ENCODE measurements around the gene EPAS1. TPM values are rescaled to one million over a fixed set of nuclear protein-coding genes. Genes with fewer than 3 reads are reported as not detected.

Gene EPAS1
- total RNA-seq, 1 donor from 2014 or later, result 109 TPM

DNA sequence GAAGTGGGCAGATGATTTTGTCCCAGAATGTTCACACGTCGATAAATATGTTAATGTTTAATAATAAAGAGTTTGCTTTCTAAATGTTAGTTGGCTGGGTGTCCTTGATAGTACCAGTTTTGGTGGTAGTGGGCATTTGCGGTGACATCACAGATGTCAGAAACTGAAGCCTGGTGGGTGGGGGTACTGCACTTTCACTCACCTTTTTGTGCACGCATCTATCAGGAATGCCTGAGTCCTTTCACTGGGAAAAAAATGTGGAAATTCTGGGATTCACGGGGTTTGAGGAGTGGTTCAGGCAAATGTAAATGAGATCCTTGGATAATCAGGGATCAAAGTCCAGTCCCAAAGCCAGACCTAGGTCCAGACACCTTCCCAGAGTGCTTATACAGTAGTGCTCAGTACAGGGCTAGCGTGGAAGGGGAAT is 3.2 kb downstream of the EPAS1 start:
- DNase-seq (ENCODE audit: low read depth in 2 of 2), result no peak

DNA sequence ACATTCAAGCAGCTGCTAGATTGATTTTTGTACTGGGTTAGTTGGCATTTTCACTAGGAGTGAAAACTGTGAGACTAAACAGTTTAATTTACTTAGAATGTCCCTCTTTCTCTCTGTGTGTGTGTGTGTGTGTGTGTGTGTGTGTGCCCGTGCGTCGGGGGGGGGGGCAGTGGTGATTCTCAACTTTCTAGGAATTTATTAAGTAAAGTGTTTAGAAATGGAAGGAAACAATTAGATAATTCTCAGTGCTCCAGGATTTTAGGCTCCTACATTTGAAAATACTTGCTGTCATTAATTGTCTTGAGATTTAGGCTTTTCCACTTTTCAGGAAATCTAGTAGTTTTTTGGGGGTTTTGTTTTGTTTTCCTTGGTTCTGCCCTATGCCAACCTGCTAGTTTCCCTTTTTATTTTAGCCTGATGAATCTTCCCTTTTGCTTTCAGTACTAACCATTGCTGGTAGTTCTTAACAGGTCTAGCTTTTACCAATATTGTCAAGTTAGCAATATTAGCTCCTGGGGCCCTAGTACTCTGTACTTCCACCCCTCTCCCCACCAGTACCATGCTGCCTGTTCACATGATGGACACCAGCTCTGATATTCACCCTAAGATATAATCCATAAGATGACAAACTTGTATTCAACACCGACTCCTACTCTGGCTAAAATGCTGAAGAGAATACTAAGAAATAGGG is 4.9 kb downstream of the EPAS1 start:
- no peak for DNase-seq (ENCODE audit: low read depth in 2 of 2)

DNA sequence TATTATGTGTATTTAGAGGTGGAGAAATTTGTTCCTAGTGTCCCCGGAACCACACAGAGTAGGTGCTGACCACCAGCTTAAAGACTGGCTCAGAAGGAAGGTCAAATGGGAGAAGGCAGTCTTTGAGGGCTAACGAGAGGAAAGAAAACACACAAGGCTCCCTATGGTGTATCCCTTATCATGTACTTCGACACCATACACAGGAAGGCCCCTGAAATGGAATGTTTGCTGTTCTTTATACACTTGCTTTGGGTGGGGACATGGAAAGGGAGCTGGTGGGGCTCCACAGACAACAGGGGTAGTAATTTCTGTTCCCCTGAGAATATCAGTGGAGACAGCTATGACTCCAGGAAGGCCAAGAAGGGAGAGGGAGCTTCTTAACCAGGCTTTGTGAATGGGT is 6.0 kb downstream of the EPAS1 start:
- DNase-seq (ENCODE audit: low read depth in 2 of 2), result no peak

DNA sequence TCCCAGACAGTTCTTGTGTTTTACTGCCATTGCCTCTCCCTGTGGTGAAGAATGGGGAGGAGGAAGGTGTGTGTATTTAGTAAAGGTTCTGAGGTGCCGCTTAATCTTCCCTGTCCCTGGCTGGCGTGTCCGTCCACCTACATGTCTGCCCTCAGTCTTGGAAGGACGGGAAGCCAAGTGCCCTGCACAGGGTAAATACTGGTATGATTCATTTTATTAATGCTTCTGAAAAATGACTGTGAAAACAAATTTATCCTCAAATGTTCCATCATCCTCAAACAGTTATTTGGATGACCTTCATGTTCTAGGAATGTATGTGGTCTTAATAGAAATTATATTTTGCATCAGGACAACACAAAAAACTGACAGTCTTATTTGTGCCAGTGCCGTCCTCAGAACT is 6.6 kb downstream of the EPAS1 start:
- no peak for DNase-seq (ENCODE audit: low read depth in 2 of 2)

DNA sequence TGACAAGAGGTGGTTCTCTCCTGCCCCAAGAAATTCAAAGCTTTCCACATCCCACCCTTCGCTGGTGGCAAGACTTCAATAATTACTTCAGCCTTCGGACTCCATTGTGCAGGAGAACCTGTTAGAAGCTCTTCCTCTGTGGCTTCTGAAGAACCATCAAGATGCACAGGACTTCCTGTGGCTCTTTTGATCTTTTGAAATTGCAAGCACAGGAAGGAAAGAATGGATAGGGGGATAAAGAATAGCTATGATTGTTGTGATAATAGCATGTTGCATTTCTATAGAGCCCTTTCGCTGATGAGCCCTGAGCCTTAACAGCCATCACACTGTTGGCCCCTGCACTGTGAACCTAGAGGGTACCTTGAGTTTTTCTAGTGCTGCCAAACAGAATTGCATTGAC is 7.4 kb downstream of the EPAS1 start:
- DNase-seq (ENCODE audit: low read depth in 2 of 2), result no peak

DNA sequence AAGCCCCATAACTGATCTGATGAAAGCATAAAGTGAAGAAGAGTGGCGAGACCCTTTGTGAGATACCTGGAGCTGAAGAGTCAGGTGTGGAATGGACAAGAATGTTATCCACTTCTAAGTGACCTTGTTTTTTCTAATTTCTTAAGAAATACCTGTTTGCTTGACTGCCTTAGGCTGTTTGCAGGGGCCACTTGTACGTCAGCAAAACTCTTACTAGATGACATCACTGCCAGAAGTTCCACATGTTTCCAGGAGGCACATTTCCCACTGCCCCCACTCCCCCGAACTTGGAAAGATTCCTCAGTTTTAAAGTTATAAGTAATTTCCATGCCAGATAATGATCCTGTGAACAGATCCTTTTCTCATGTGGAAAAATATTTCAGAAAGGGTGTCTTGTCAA is 8.0 kb downstream of the EPAS1 start:
- DNase-seq (ENCODE audit: low read depth in 2 of 2), result no peak

DNA sequence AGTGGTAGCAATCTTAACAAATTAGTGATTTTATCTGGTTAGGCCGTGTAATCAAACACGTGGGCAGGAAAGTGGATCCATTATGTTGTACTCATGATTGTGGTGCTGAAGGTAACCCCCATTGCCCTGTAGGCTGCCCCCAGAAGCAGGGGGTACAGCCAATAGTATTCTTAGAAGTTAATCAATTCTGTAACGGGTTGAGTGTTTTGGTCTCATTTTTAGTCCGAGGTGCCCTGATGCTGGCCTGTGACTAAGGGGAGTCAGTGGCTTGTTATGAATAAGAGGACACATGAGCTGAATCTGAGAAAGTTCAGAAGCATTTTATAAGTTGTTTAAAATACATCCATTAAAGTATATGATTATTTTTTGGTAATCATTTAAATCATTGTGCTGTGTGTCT is 8.6 kb downstream of the EPAS1 start:
- DNase-seq (ENCODE audit: low read depth in 2 of 2), result no peak

DNA sequence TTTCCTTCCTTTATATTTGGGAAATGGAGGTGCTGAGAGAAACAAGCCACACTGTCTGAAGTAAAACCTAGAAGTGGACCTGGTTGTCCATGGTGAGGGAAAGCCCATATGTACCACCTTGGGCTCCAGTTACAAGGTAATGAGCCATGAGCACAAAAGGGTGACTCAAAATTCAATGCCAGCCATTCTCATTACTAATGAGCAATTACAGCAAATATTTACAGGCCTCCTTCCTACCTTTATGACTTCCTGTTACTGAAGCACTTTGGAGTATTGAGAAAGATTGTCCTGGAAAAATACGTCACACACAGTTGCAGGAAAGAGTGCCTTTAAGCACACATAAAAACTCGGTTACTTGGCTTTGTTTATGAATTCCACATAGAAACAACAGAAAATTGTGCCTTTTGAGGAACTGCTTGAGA is 9.1 kb downstream of the EPAS1 start:
- peak; percentile 47 to 52 for DNase-seq (ENCODE audit: low read depth in 2 of 2)

DNA sequence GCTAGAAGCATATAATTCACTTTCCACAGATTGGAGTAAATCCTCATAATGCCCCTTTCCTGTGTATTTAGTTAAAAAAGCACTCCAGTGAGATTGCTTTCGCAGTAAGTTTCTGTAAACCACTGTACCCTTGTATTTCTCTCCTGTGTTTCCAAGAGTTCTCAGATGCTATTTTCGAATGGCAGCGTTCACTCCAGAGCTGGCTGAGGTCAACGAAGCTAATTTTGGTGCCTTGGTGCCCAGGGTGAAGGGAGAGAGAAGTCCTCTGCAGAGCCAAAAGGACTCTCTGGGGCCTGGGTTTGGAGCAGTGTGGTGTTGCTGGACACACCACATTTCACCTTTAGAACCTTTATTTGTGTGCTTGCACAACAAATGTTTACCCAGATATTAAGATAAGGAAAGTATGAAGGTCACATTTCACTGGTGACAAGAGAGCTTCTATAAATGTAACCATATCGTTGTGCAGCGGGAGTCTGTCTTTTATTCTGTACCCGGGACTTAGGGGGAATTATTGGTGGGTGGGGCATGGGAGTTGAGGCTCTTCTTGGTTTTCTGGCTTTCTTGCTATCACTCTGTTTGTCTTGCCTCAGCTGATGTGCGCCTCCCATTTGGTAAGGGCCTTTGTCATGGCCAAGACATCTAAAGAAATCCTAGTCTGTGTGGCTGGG is 9.9 kb downstream of the EPAS1 start:
- DNase-seq (ENCODE audit: low read depth in 2 of 2), result no peak

DNA sequence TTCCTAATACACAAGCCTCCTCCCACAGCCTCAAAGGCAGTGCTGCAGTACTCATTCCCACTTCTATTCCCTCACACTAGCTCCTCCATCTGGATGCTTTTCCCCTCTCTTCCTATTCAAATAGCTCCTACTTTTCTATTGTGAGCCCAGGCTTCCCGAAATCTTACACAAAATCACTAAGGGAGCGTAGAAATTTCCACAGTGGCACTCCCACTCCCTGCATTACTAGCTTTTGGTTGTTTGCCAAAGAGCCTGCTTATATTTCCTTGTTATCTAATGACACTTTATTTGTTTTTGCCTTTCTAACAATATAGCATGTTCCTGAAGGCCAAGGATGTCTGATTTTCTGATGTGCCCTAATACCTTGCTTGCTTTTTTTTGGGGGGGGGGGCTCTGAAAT is 10.9 kb downstream of the EPAS1 start:
- peak in 1 of 2 donors; percentile 50 for DNase-seq (ENCODE audit: low read depth in 2 of 2)

DNA sequence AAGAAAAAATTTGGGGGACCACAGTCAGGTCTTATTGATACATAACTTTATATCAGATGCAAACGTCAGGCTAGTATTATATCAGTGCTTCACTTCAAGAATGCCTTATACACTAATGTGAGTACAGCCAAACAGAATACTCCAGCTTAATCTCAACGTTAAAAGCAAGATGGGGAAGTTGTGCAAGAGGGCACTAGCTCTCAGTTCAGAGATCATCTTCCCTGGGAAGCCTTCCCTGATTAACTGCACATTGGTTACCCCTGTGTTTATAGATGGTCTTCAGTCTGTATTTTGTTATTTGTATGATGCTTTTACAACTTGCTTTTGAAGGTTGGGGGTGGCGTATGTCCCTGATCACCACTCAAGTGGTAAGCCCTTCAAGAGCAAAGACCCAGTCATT is 11.4 kb downstream of the EPAS1 start:
- DNase-seq (ENCODE audit: low read depth in 2 of 2), result no peak

DNA sequence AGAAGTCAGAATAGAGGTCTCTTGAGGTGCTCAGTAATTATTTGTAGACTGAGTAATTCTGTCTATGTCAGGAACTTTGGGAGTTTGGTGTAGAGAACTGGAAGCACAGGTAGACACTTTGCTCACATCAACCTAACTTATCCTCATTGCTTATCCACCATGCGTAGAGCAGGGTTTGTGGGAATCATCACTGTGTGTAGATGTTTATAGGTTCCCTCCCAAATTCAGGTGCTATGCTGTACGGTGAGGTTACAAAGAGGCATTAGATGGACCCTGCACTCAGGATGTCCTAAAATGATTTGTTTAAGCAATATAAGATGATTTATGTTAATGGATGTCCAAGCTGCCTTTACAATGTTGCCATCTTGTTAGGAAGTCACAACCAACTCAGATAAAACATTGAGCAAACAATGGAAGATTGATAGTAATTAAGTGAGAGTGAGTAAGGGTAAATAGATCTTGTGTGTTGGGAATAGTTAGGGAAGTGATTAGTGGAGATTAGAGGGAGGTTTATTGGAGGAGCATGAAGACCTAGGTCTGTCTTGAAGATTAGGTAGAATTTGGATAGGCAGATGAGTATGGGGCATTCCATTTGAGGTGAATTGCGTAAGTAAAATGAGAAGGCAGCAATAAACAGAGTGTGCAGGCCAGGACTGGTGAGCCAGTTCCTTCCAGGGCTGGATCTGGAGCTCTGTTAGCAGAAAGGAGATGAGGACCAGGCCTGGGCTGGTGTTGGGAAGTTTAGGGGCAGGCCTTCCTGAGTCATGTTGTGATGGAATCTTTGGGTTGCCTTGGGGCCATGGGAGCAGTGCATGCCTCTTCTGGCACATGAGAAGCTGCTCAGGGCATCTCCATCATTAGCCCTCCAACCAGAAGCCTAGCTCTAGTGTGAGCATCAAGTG is 12.1 kb downstream of the EPAS1 start:
- no peak for DNase-seq (ENCODE audit: low read depth in 2 of 2)

DNA sequence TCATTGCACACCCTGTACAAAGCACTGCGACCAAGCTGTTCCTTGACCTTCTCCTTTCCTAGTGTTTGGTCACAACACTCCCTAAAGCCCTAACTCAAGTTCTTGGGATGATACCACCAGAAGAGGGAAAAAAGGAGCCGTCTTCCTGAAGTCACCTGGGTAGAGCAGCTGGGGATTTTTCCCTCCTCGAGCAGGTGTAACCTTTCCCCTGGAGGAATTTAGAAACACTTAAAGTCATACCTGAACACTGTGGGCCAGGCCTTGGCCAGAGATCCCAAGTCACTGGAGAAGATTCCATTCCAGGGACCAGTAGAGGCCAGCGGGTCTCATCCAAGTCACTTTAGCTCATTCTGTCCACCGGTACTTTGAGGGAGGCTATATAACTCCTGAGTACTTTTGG is 13.2 kb downstream of the EPAS1 start:
- DNase-seq (ENCODE audit: low read depth in 2 of 2), result no peak

DNA sequence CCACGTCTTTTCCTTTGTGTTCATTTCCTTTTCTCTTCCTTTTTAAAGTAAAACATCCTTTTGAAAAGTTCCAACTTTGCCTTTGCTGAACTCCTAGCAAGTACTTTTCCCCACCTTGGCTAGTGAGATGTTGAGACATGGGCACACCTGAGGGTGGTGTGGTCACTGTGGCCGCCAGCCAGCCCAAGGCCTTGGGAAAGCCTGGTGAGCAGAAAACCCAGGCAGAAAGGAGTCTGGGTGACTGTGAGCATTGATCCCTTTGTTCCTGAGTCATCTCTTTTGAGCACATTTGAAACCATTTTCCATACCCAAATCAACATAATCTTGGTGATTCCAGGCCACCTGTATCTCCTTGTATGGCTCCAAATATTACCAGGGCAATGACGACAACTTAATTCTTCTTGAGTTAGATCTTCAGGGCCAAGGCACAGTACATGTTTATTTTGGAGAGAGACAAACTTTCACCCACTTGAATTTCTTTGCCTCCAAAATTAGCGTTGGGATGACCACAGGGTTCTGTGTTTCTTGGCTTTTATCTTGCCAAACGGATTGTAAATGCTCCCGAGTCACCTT is 14.5 kb downstream of the EPAS1 start:
- no peak for DNase-seq (ENCODE audit: low read depth in 2 of 2)

DNA sequence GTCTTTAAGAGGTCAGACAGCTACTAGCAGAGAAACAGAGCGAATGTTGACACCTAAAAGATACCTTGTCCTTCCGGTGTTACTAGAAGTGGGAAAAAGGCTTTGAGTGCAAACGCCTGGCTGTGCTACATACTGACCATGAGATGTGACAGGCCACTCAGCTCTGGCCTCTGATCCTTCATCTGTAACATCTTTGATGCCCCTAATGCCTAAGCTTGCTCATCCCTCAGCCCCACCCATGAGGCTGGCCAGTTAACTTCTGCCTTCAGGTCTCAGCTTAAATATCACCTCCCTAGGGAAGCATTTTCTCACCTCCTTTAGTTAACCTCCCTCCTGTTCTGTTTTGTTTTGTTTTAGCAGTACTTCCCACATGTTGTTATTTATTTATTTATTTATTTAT is 15.9 kb downstream of the EPAS1 start:
- no peak for DNase-seq (ENCODE audit: low read depth in 2 of 2)

DNA sequence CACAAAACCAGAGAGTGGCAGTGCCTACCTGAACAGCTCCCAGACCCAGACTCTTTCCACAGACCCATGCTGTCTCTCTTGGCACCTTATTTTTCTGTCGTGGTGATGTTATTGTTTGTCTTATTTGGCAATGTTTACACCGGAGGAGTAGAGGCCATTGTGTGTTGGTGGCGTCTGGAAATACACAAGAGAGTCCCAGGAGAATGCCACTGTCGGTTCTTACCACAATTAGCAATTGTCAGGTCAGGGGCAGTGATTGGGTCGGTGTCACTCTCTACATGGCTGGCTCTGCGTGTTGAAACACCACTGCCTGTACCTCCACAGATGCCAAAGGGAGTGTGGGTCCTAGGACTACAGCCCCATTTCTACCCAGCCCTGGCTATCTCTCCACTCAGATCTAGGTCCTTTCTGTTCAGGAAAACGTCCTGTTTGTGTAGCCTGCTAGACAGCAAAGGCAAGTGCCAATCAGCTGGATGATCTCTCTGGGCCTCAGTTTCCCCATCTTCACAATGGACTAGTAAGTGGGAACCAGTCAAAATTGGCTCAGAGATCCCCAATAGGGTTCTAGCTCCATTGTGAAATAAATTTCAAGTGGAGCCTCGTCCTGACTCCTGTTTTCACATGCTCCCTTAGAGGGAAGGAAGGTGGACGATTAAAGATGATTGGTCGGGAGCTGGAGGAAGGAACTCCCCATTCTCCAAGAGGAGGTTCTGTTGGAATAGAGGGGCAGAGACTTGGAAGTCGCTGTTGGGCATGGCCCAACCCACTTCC is 17.0 kb downstream of the EPAS1 start:
- no peak for DNase-seq (ENCODE audit: low read depth in 2 of 2)

DNA sequence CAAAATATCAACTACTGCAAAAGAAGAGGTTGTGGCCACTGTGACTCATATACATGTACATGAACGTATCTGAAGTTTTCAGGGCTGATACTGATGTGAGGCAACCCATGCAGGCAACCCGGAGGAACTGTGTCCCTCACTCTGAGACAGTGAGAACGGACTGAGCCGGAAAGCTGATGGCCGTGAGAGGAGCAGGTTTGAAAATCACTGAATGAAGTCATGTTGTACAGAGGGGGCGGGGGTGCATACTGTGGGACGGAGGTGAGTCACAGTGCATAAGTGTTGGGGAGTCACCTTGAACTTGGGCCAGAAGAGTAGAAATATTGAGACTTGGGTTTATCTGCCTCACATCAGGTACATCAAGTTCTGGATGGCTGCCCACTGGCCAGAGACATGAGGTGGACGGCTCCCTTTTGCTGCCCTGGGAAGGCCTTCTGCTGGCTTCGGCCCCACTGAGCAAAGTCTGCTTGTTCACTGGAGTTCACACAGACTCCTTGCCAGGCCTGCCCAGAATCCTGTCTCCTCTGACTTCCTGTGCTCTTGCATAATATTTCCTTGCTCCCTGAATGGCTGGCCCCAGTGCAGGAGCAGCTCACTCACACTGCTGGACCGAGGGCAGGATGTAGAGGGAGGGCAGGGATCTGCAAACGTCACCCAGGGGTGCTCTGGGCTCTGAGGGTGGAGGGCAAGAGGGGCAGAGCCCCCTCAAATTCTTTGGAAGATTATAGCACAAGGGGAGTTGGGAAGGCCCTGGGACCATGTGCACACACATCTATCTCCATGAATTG is 18.1 kb downstream of the EPAS1 start:
- DNase-seq (ENCODE audit: low read depth in 2 of 2), result peak; percentile 67 to 98

DNA sequence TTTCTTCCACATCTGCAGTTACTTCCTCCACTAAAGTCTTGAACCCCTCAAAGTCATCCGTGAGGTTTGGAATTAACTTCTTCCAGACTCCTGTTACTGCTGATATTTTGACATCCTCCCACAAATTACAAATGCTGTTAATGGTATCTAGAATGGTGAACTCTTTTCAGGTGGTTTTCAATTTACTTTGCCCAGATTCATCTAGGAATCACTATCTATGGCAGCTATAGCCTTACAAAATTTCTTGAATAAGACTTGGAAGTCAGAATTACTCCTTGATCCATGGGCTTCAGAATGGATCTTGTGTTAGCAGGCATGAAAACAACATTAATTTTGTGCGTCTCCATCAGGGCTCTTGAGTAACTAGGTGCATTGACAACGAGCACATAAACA is 19.9 kb downstream of the EPAS1 start:
- DNase-seq (ENCODE audit: low read depth in 2 of 2), result no peak

DNA sequence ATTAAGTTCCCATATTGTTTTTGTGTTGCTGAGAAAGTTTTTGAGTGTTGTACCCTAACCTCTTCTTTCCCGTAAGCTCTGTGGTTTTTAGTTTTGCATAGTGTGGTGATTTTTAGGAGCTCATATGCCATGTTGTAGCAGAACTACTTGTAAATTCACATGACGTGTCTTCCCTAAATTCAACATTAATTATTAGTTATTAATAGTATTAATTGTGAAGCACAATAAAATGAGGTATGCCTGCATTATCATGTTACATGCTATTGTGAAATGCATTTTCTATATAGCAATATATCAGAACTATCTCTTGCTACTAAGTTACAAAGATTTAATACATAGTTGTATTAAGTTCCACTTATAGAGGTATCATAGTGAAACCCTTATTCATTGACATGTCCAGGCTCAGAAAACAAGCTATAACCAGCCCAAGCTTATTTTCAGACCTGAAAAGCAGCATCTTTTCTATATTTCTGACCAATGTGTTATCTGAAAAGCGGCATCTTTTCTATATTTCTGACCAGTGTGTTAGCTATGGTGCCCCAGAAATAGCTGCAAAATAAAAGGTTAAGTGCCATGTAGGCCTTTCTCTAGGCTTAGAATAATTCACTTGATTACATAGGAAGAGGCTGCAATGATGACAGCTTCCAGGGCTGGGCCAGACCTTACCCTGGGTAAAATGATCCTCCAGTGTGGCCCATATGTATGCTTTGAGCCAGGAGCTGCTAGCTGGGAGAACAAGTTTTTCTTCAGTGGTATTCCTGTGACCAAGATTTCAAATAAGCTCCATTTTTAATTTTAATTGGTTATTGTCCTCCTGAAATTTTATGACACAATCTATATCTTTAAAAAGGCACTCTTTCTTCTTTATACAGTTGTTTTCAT is 21.6 kb downstream of the EPAS1 start:
- DNase-seq (ENCODE audit: low read depth in 2 of 2), result no peak

All from dermis microvascular lymphatic vessel endothelial cell (primary cell).